Left ventricle myocardium inferior (tissue), 1 donor: ENCODE results near the gene KDM3A. TPM values are rescaled to one million over a fixed set of nuclear protein-coding genes. Genes with fewer than 3 reads are reported as not detected.

Source experiments
- DNase-seq: peaks from one replicate; pipeline ENCODE4 v3.0.0-alpha.2; 2020
- H3K27ac ChIP-seq: fragments of 200-600 bp; replicated peaks from 2 replicates; pipeline ENCODE4 v1.8.0; 2021
- H3K27me3 ChIP-seq: fragments of 200-600 bp; 2 replicates; pipeline ENCODE4 v1.8.0; 2021; ENCODE audit warnings: low read depth
- H3K36me3 ChIP-seq: fragments of 200-600 bp; 2 replicates; pipeline ENCODE4 v1.8.0; 2021
- H3K4me1 ChIP-seq: fragments of 200-600 bp; 2 replicates; pipeline ENCODE4 v1.8.0; 2021
- H3K4me3 ChIP-seq: fragments of 200-600 bp; 2 replicates; pipeline ENCODE4 v1.8.0; 2021; ENCODE audit warnings: mild to moderate bottlenecking, moderate library complexity
- H3K9me3 ChIP-seq: fragments of 200-600 bp; replicated peaks from 2 replicates; pipeline ENCODE4 v1.8.0; 2021
- intact Hi-C: fragments of 100-400 bp; cut with micrococcal nuclease; formaldehyde crosslinking; loops from one replicate; pipeline ENCODE4 v1.11.0; 2022
- total RNA-seq: library from RNA; stranded (reverse); fragmentation: NEBNext Ultra II Directional; extraction: Animal tissue kit (Norgen Biotek cat#: 25700); gene quantifications from one replicate; pipeline ENCODE4 v1.2.1, GENCODE V29; 2021
- TF ChIP-seq, protein P1 (sequence below): fragments of 200-600 bp; IDR thresholded peaks from 2 replicates; pipeline ENCODE4 v1.8.0; 2021; ENCODE audit warnings: antibody characterized with exemption, mild to moderate bottlenecking, borderline replicate concordance
- donor health status: DM: no; HTN: yes; CAD: no; lungs with severe emphysema.

The KDM3A gene
- total RNA-seq, 1 donor from 2014 or later, result 36.2 TPM

DNA sequence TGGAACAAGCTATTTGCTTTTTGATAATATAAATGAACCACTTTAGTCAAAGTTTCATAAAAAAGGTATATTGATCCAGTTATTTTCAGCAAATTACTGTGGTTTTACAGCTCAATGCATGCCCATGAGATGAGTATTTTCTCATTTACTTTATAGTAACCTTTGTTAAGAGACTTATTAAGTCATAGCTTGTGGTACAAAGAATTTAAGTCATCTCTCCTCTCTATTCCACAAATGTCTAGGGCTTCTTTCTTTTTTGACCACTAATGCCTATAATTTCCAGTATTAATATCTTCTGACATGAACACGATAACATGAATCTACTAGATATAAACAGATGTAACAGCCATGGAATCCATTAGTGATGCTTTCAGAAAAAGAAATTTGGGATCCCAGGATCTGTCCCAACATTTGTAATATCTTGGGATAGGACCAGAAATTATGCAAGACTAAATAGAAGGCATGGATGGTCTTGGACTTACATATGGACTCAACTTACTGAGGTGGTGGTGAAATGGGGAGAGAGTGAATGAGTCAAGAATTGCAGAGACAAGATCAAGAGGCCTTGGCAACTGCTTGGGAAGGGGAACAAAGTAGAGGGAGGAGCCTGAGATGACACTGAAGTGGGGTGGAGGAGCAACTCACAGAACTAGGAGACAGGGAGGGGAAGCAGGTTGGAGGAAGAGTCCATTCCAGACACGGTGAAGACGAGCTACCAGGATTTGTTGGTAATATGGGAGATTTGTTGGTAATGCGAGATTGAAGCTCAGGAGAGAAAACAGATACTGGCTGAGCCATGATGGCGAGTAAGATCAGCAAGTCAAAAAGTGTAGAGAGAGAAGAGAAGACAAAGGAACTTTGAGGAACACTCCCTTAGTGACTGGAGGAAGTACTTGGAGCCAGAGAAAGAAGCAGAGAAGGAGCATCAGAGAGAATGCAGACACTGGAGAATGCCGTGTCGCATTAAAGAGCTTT is 42.4 kb upstream of the KDM3A start:
- H3K4me1 ChIP-seq, result peaks cover 12% of the 10 kb centered on the region
- no peaks in the 10 kb centered on the region for H3K9me3 ChIP-seq
- no peaks in the 10 kb centered on the region for H3K36me3 ChIP-seq
- TF ChIP-seq, protein P1, sequence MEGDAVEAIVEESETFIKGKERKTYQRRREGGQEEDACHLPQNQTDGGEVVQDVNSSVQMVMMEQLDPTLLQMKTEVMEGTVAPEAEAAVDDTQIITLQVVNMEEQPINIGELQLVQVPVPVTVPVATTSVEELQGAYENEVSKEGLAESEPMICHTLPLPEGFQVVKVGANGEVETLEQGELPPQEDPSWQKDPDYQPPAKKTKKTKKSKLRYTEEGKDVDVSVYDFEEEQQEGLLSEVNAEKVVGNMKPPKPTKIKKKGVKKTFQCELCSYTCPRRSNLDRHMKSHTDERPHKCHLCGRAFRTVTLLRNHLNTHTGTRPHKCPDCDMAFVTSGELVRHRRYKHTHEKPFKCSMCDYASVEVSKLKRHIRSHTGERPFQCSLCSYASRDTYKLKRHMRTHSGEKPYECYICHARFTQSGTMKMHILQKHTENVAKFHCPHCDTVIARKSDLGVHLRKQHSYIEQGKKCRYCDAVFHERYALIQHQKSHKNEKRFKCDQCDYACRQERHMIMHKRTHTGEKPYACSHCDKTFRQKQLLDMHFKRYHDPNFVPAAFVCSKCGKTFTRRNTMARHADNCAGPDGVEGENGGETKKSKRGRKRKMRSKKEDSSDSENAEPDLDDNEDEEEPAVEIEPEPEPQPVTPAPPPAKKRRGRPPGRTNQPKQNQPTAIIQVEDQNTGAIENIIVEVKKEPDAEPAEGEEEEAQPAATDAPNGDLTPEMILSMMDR, result no peak
- no peak for DNase-seq
- H3K27me3 ChIP-seq, result no peaks in the 10 kb centered on the region
- H3K27ac ChIP-seq, result no peak overlapping the region
- intact Hi-C loops, result no loop called here
- H3K4me3 ChIP-seq, result no peak overlapping the region

DNA sequence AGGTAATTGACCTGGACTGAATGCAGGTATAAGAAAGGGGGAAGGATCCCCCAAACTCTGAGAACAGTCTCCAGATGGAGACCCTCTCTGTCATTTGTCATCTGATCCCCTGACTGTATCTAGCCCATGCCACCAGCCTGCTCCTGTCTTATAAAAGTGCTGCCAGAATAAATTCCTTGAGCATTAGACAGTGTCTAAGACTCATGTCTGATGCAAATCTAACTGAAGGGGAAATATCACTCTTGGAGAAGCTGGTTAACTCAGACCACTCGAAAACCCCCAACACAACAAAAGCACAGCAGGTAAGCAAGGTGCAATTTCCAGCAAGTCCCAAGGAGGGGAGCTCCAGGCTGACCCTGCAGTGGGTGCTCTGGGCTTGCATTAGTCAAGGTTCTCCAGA is 40.9 kb upstream of the KDM3A start:
- Histone ChIP-seq H3K27me3 (no peaks in the 10 kb centered on the region), H3K27ac (no peak overlapping the region), H3K36me3 (no peaks in the 10 kb centered on the region), H3K9me3 (no peaks in the 10 kb centered on the region), H3K4me3 (no peak overlapping the region), H3K4me1 (peaks cover 3% of the 10 kb centered on the region)
- DNase-seq, result no peak
- TF ChIP-seq, protein P1, result no peak
- intact Hi-C loops, result no loop called here

- TF ChIP-seq, protein P1, result no peak
- Histone ChIP-seq H3K36me3 (no peaks in the 10 kb centered on the region), H3K4me1 (no peaks in the 10 kb centered on the region), H3K27me3 (no peaks in the 10 kb centered on the region), H3K27ac (no peak overlapping the region), H3K9me3 (peaks cover 5% of the 10 kb centered on the region), H3K4me3 (no peak overlapping the region)
- no peak for DNase-seq
- intact Hi-C loops, result no loop called here
Measured at GRCh38 chr2:86410581-86410980, 30.6 kb upstream of the KDM3A start.

GRCh38 chr2:86411396-86411795 is 29.8 kb upstream of the KDM3A start:
- Histone ChIP-seq H3K36me3 (no peaks in the 10 kb centered on the region), H3K27me3 (no peaks in the 10 kb centered on the region), H3K4me1 (no peaks in the 10 kb centered on the region), H3K9me3 (peaks cover 5% of the 10 kb centered on the region), H3K4me3 (no peak overlapping the region), H3K27ac (no peak overlapping the region)
- TF ChIP-seq, protein P1, result no peak
- intact Hi-C loops, result no loop called here
- DNase-seq, result no peak

GRCh38 chr2:86412007-86412406 is 29.2 kb upstream of the KDM3A start:
- Histone ChIP-seq H3K27ac (no peak overlapping the region), H3K9me3 (peaks cover 5% of the 10 kb centered on the region)
- intact Hi-C loops, result no loop called here

More at GRCh38 chr2:86412007-86412406, 29.2 kb upstream of the KDM3A start:
- H3K36me3 ChIP-seq, result no peaks in the 10 kb centered on the region
- TF ChIP-seq, protein P1, result no peak
- DNase-seq, result no peak
- no peaks in the 10 kb centered on the region for H3K27me3 ChIP-seq
- H3K4me3 ChIP-seq, result no peak overlapping the region
- no peaks in the 10 kb centered on the region for H3K4me1 ChIP-seq
